Smooth muscle cell (in vitro differentiated cells): ENCODE data around the gene SAXO1. TPM values are rescaled to one million over a fixed set of nuclear protein-coding genes. Genes with fewer than 3 reads are reported as not detected.

Experiments used
- DNase-seq: peaks from one replicate; lab custom pipeline; 2025; ENCODE audit not compliant: unreplicated experiment; lab: John Stamatoyannopoulos, UW
- H2AFZ ChIP-seq: fragments of 200-600 bp; sonication (generic); 2 replicates; pipeline ENCODE4 v1.6.0; 2016; ENCODE audit warnings: antibody characterized with exemption, low read depth, mild to moderate bottlenecking
- H3F3A ChIP-seq: fragments of 200-600 bp; sonication (generic); 2 replicates; pipeline ENCODE4 v1.6.0; 2017; ENCODE audit warnings: antibody characterized with exemption, low read depth
- H3K27ac ChIP-seq: fragments of 200-600 bp; sonication (generic); 2 replicates; pipeline ENCODE4 v1.5.1; 2016; ENCODE audit warnings: low read depth, mild to moderate bottlenecking
- H3K27me3 ChIP-seq: fragments of 200-600 bp; sonication (generic); 2 replicates; pipeline ENCODE4 v1.6.1; 2016; ENCODE audit warnings: low read depth, mild to moderate bottlenecking
- H3K36me3 ChIP-seq: fragments of 200-600 bp; sonication (generic); 2 replicates; pipeline ENCODE4 v1.5.1; 2016; ENCODE audit warnings: low read depth
- H3K4me1 ChIP-seq: fragments of 200-600 bp; sonication (generic); 2 replicates; pipeline ENCODE4 v1.5.1; 2016; ENCODE audit warnings: low read depth
- H3K4me2 ChIP-seq: fragments of 200-600 bp; sonication (generic); 2 replicates; pipeline ENCODE4 v1.6.0; 2016; ENCODE audit warnings: mild to moderate bottlenecking
- H3K4me3 ChIP-seq: fragments of 200-600 bp; sonication (generic); 2 replicates; pipeline ENCODE4 v1.5.1; 2016; ENCODE audit warnings: mild to moderate bottlenecking
- H3K79me2 ChIP-seq: fragments of 200-600 bp; sonication (generic); 2 replicates; pipeline ENCODE4 v1.6.0; 2016; ENCODE audit warnings: low read depth, mild to moderate bottlenecking
- H3K9ac ChIP-seq: fragments of 200-600 bp; sonication (generic); 2 replicates; pipeline ENCODE4 v1.6.0; 2016; ENCODE audit warnings: low read depth
- H3K9me3 ChIP-seq: fragments of 200-600 bp; sonication (generic); replicated peaks from 2 replicates; pipeline ENCODE4 v1.5.1; 2016; ENCODE audit warnings: low read depth
- H4K20me1 ChIP-seq: fragments of 200-600 bp; sonication (generic); 2 replicates; pipeline ENCODE4 v1.6.0; 2016; ENCODE audit warnings: low read depth
- WGBS: methylation state at CpG from one replicate; pipeline ENCODE4 v1.1.7; 2016; ENCODE audit warnings: low lambda C conversion rate; 5-methylcytosine and 5-hydroxymethylcytosine counted together
- polyA plus RNA-seq: library from polyadenylated mRNA; unstranded; fragments of >200 nt; fragmentation: Nextera tagmentation; extraction: Ambion mirVana; gene quantifications from 2 replicates; pipeline ENCODE4 v1.2.1, GENCODE V29; 2016
- total RNA-seq: library from RNA; depleted of rRNA; stranded (reverse); fragments of >200 nt; gene quantifications from 2 replicates; pipeline ENCODE4 v1.2.3, GENCODE V29; 2014
- TF ChIP-seq, protein P1 (sequence below): fragments of 200-600 bp; sonication (generic); IDR thresholded peaks from 2 replicates; pipeline ENCODE4 v1.5.1; 2017; ENCODE audit warnings: borderline replicate concordance, mild to moderate bottlenecking, antibody characterized with exemption; ENCODE audit not compliant: insufficient read depth, poor library complexity, severe bottlenecking

SAXO1 gene
- not detected in 2 replicates for total RNA-seq
- 0.08 TPM in 1 of 2 replicates, not detected in the other for polyA plus RNA-seq

DNA sequence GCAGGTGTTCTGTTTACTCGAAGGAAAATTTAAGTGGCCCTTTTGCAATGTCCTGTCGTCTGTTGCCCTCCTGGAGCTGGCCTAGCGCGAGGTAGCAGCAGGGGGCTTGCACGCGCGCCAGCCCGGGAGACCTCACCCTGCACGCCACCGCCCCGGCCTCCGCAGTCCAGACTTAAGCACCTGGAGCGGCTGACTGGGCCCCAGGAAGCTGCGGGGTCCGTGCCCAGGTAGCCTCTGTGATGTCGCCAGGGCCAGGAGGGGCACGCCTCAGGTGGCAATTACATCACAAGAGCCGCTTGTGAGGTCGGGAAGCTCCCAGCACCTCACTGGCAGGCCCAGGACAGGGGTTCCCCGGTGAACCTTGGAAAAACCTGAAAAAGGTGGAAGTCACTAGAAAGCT is at the start of gene SAXO1:
SAXO1 (minus strand) TSS at position 195 of the 400 bp plus-strand sequence. CDS start 301 bp downstream, outside the sequence.
- Histone ChIP-seq H3K4me3 (no peak within 1 kb of the TSS), H3K4me1 (no peaks in the 10 kb centered on the region), H3K9me3 (no peaks in the 10 kb centered on the region), H2AFZ (no peak within 1 kb of the TSS), H3F3A (no peaks in the 10 kb centered on the region), H4K20me1 (no peaks in the 10 kb centered on the region), H3K36me3 (no peaks in the 10 kb centered on the region), H3K4me2 (no peak within 1 kb of the TSS), H3K27ac (no peak within 1 kb of the TSS), H3K9ac (no peak within 1 kb of the TSS), H3K79me2 (no peaks in the 10 kb centered on the region), H3K27me3 (no peaks in the 10 kb centered on the region)
- WGBS = 95% methylated on average over 20 of the region's 20 CpGs
- no peak for DNase-seq
- TF ChIP-seq, protein P1, sequence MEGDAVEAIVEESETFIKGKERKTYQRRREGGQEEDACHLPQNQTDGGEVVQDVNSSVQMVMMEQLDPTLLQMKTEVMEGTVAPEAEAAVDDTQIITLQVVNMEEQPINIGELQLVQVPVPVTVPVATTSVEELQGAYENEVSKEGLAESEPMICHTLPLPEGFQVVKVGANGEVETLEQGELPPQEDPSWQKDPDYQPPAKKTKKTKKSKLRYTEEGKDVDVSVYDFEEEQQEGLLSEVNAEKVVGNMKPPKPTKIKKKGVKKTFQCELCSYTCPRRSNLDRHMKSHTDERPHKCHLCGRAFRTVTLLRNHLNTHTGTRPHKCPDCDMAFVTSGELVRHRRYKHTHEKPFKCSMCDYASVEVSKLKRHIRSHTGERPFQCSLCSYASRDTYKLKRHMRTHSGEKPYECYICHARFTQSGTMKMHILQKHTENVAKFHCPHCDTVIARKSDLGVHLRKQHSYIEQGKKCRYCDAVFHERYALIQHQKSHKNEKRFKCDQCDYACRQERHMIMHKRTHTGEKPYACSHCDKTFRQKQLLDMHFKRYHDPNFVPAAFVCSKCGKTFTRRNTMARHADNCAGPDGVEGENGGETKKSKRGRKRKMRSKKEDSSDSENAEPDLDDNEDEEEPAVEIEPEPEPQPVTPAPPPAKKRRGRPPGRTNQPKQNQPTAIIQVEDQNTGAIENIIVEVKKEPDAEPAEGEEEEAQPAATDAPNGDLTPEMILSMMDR = no peak

DNA sequence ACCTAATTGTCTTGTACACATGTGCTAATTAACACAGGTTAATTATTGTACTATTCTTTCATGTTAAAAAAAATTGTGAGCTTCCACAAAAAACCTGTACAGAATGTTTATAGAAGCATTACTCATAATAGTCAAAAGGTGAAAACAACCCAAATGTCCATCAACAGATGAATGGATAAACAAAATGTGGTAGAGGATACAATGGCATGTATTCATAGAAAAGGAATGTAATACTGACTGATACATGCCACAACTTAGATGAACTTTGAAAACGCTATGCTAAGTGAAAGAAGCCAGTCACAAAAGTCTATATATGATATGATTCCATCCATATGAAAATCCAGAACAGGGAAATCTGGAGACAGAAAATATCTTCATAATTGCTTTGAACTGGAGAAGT is 41.8 kb upstream of the SAXO1 start:
- 89% methylated on average over 1 of the region's 1 CpG for WGBS
- no peaks in the 10 kb centered on the region for H3K79me2 ChIP-seq
- no peak for DNase-seq
- H3K4me2 ChIP-seq = no peak overlapping the region
- H3K4me1 ChIP-seq = no peaks in the 10 kb centered on the region
- no peak overlapping the region for H3K27ac ChIP-seq
- no peaks in the 10 kb centered on the region for H4K20me1 ChIP-seq
- no peaks in the 10 kb centered on the region for H3K36me3 ChIP-seq
- no peak overlapping the region for H2AFZ ChIP-seq
- H3F3A ChIP-seq = no peaks in the 10 kb centered on the region
- H3K27me3 ChIP-seq = no peaks in the 10 kb centered on the region
- TF ChIP-seq, protein P1 = no peak
- no peak overlapping the region for H3K9ac ChIP-seq
- H3K9me3 ChIP-seq = no peaks in the 10 kb centered on the region
- no peak overlapping the region for H3K4me3 ChIP-seq

GRCh38 chr9:19074229-19074628 is 41.2 kb upstream of the SAXO1 start:
- Histone ChIP-seq H3K36me3 (no peaks in the 10 kb centered on the region), H3K27me3 (no peaks in the 10 kb centered on the region), H3K9ac (no peak overlapping the region), H2AFZ (no peak overlapping the region), H3K4me1 (no peaks in the 10 kb centered on the region), H3F3A (no peaks in the 10 kb centered on the region), H4K20me1 (no peaks in the 10 kb centered on the region), H3K79me2 (no peaks in the 10 kb centered on the region), H3K27ac (no peak overlapping the region), H3K4me3 (no peak overlapping the region), H3K9me3 (no peaks in the 10 kb centered on the region), H3K4me2 (no peak overlapping the region)
- 96% methylated on average over 2 of the region's 2 CpGs for WGBS
- TF ChIP-seq, protein P1 = no peak
- DNase-seq = no peak

DNA sequence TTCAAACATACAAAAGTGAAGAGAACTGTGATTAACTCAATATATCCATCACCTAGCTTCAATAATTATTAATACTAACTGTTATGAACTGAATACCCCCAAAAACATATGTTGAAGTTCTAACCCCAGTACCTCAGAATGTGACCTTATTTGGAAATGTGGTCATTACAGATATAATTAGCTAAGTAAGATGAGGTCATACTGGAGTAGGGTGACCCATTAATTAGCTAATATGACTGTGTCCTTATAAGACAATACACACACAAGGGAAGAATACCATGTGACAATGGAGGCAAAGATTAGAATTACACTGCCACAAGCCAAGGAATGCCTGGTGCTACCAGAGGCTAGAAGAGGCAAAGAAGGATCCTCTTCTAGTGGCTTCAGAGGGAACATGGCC is 24.0 kb upstream of the SAXO1 start:
- Histone ChIP-seq H3K4me2 (no peak overlapping the region), H3K27ac (no peak overlapping the region), H3F3A (no peaks in the 10 kb centered on the region), H3K4me3 (no peak overlapping the region), H3K79me2 (peaks cover 10% of the 10 kb centered on the region), H3K27me3 (no peaks in the 10 kb centered on the region), H3K9me3 (no peaks in the 10 kb centered on the region), H3K36me3 (peaks cover 9% of the 10 kb centered on the region), H4K20me1 (peaks cover 14% of the 10 kb centered on the region), H3K4me1 (no peaks in the 10 kb centered on the region), H2AFZ (no peak overlapping the region), H3K9ac (no peak overlapping the region)
- no peak for DNase-seq
- TF ChIP-seq, protein P1 = no peak
